Measurements from ENCODE around the gene SHISAL1.

- TF ChIP-seq, protein P1, sequence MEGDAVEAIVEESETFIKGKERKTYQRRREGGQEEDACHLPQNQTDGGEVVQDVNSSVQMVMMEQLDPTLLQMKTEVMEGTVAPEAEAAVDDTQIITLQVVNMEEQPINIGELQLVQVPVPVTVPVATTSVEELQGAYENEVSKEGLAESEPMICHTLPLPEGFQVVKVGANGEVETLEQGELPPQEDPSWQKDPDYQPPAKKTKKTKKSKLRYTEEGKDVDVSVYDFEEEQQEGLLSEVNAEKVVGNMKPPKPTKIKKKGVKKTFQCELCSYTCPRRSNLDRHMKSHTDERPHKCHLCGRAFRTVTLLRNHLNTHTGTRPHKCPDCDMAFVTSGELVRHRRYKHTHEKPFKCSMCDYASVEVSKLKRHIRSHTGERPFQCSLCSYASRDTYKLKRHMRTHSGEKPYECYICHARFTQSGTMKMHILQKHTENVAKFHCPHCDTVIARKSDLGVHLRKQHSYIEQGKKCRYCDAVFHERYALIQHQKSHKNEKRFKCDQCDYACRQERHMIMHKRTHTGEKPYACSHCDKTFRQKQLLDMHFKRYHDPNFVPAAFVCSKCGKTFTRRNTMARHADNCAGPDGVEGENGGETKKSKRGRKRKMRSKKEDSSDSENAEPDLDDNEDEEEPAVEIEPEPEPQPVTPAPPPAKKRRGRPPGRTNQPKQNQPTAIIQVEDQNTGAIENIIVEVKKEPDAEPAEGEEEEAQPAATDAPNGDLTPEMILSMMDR (IDR thresholded peaks at IDR 0.05), result no peak
- no peak for TF ChIP-seq ZFX (IDR thresholded peaks at IDR 0.05; ENCODE audit: borderline replicate concordance)
Observed at GRCh38 chr22:44274918-44275630, 37.7 kb downstream of the SHISAL1 start.

Measured in 22Rv1 (cell line).